GM21367 (cell line): ENCODE results near the gene GPX6.
"Not testable (repeated sequence)": the region's sequence is repeated elsewhere in the genome, so short reads cannot be mapped to it uniquely, and the experiment has no call there.

Experiments
- ATAC-seq: cut with Tn5 transposase; IDR thresholded peaks from one replicate; pipeline ENCODE4 v1.9.1; 2021; ENCODE audit not compliant: unreplicated experiment

GPX6 gene

GRCh38 chr6:28525496-28526039, 10.0 kb upstream of the GPX6 start, which contains the start of gene GPX5:
Gene GPX5 (plus strand): TSS chr6:28525881. CDS start chr6:28526014, 133 bp downstream.
- ATAC-seq = no peak

- no peak for ATAC-seq
Measured at GRCh38 chr6:28523241-28523622, 7.6 kb upstream of the GPX6 start.

GRCh38 chr6:28522594-28523240, 7.1 kb upstream of the GPX6 start:
- no peak for ATAC-seq

GRCh38 chr6:28517964-28518363, 2.4 kb upstream of the GPX6 start:
- no peak for ATAC-seq

GRCh38 chr6:28512387-28512786, 3.2 kb downstream of the GPX6 start:
- ATAC-seq = not testable (repeated sequence)

GRCh38 chr6:28511628-28512300, 3.8 kb downstream of the GPX6 start:
- ATAC-seq = no peak

GRCh38 chr6:28506807-28507475, 8.7 kb downstream of the GPX6 start:
- ATAC-seq = no peak

GRCh38 chr6:28505733-28506132, 9.9 kb downstream of the GPX6 start:
- no peak for ATAC-seq

GRCh38 chr6:28502709-28503305, 12.8 kb downstream of the GPX6 start:
- ATAC-seq = not testable (repeated sequence)

- ATAC-seq = not testable (repeated sequence)
Measured at GRCh38 chr6:28502136-28502535, 13.5 kb downstream of the GPX6 start.

- no peak for ATAC-seq
Measured at GRCh38 chr6:28501259-28501658, 14.3 kb downstream of the GPX6 start.

- no peak for ATAC-seq
Measured at GRCh38 chr6:28497893-28498292, 17.7 kb downstream of the GPX6 start.

- no peak for ATAC-seq
Measured at GRCh38 chr6:28497306-28497705, 18.3 kb downstream of the GPX6 start.

GRCh38 chr6:28496099-28496779, 19.4 kb downstream of the GPX6 start:
- ATAC-seq = no peak

GRCh38 chr6:28491984-28492317, 23.6 kb downstream of the GPX6 start:
- ATAC-seq = no peak

GRCh38 chr6:28490205-28490890, 25.2 kb downstream of the GPX6 start:
- ATAC-seq = no peak

GRCh38 chr6:28489366-28490204, 26.0 kb downstream of the GPX6 start:
- ATAC-seq = peak; percentile 74

GRCh38 chr6:28488916-28489365, 26.7 kb downstream of the GPX6 start:
- ATAC-seq = no peak

- no peak for ATAC-seq
Measured at GRCh38 chr6:28486988-28487742, 28.4 kb downstream of the GPX6 start.
